ENCODE measurements around the gene SLC39A5.

DNA sequence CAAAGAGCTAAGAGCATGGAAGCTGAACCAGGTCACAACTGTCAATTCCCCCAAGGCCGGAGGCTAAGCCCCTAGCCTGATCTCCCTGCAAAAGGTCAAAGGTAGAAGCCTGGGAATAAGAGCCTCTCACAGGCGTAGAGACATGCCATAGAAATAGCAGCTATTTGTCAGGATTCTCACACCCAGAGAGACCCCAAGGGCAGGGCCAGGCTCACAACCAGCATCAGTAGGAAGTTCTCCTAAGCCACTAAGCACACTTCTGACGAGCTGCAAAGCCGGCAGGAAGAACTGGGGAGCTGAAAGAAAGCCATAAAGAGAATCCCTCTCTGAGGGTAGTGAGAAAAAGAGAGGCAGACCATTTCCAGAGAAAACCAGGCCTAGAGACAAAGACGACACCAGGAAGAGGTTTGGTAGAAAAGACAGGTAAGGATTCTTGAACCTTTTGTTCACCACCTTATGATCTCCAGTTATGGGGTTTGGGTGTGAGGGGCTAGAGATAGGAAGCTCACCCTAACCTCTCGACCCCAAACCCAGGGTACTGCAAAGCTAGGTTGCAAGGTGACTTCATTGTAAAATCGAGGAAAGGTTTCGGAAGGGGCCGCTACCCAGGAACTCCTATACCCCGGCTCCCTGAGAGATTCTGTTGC is 41.6 kb upstream of the SLC39A5 start:
- TF ChIP-seq, protein P1, sequence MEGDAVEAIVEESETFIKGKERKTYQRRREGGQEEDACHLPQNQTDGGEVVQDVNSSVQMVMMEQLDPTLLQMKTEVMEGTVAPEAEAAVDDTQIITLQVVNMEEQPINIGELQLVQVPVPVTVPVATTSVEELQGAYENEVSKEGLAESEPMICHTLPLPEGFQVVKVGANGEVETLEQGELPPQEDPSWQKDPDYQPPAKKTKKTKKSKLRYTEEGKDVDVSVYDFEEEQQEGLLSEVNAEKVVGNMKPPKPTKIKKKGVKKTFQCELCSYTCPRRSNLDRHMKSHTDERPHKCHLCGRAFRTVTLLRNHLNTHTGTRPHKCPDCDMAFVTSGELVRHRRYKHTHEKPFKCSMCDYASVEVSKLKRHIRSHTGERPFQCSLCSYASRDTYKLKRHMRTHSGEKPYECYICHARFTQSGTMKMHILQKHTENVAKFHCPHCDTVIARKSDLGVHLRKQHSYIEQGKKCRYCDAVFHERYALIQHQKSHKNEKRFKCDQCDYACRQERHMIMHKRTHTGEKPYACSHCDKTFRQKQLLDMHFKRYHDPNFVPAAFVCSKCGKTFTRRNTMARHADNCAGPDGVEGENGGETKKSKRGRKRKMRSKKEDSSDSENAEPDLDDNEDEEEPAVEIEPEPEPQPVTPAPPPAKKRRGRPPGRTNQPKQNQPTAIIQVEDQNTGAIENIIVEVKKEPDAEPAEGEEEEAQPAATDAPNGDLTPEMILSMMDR (conservative IDR thresholded peaks at IDR 0.05): no peak
- TF ChIP-seq EZH2 (IDR thresholded peaks at IDR 0.05; ENCODE audit: low read depth): no peak
